ENCODE measurements around the gene SMCO1.

Gene SMCO1

GRCh38 chr3:196499061-196499460, 16.1 kb downstream of the SMCO1 start:
- no peak overlapping the region for H4K5ac ChIP-seq (ENCODE audit: low read length)
- peaks cover 9% of the 10 kb centered on the region for H3K79me1 ChIP-seq (ENCODE audit: low read length)
- no peak overlapping the region for H3K27ac ChIP-seq (ENCODE audit: low read depth, low read length)
- no peak overlapping the region for H3K23ac ChIP-seq (ENCODE audit: low read length)
- H3K18ac ChIP-seq (ENCODE audit: low read length): no peak overlapping the region
- H3K27me3 ChIP-seq (ENCODE audit: insufficient read depth, low read length, poor library complexity): no peaks in the 10 kb centered on the region
- H3K4me2 ChIP-seq (ENCODE audit: low read length): no peak overlapping the region
- no peak overlapping the region for H3K56ac ChIP-seq (ENCODE audit: low read length)
- H2AK5ac ChIP-seq (ENCODE audit: low read length): no peak overlapping the region
- WGBS (ENCODE audit: extremely low coverage, insufficient coverage, low lambda C conversion rate): no CpG with 5 or more reads among the region's 5 CpGs
- H3K4me1 ChIP-seq (ENCODE audit: control insufficient read depth, low read depth, low read length): peaks cover 3% of the 10 kb centered on the region
- H2BK5ac ChIP-seq (ENCODE audit: low read length): no peak overlapping the region
- no peak overlapping the region for H2BK15ac ChIP-seq (replicated peaks; ENCODE audit: low read depth)
- H4K8ac ChIP-seq (ENCODE audit: low read depth, low read length): no peak overlapping the region
- peaks cover 72% of the 10 kb centered on the region for H3K79me2 ChIP-seq (ENCODE audit: control insufficient read depth, insufficient read depth, low read length)
- no peak overlapping the region for H2BK120ac ChIP-seq (ENCODE audit: low read depth, low read length)
- DNase-seq: peak; percentile 16
- H3K4ac ChIP-seq (ENCODE audit: low read depth, low read length): no peak overlapping the region
- H3K36me3 ChIP-seq (ENCODE audit: control insufficient read depth, insufficient read depth, low read length): no peaks in the 10 kb centered on the region
- H3K9ac ChIP-seq (ENCODE audit: low read length): no peak overlapping the region
- H3K4me3 ChIP-seq (ENCODE audit: low read length): no peak overlapping the region

DNA sequence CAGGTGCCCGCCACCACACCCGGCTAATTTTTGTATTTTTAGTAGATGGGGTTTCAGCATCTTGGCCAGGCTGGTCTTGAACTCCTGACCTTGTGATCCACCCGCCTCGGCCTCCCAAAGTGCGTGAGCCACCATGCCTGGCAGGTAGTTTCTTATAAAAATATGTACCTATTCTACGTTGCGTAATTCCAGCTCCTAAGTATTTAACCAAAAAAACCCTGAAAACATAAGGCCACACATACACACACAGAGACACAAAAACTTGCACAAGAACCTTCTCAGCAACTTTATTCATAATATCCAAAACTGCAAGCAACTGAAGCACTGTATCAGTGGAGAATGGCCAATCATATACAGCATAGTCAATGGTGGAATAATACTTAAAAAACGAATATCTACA, 16.8 kb downstream of the SMCO1 start:
- H3K79me1 ChIP-seq (ENCODE audit: low read length): peaks cover 9% of the 10 kb centered on the region
- WGBS (ENCODE audit: extremely low coverage, insufficient coverage, low lambda C conversion rate): no CpG with 5 or more reads among the region's 8 CpGs
- H3K27ac ChIP-seq (ENCODE audit: low read depth, low read length): no peak overlapping the region

GRCh38 chr3:196496183-196496582, 19.0 kb downstream of the SMCO1 start:
- Histone ChIP-seq H3K56ac (ENCODE audit: low read length) (no peak overlapping the region), H3K4ac (ENCODE audit: low read depth, low read length) (no peak overlapping the region), H4K8ac (ENCODE audit: low read depth, low read length) (no peak overlapping the region), H3K27me3 (ENCODE audit: insufficient read depth, low read length, poor library complexity) (no peaks in the 10 kb centered on the region), H3K18ac (ENCODE audit: low read length) (no peak overlapping the region), H4K5ac (ENCODE audit: low read length) (no peak overlapping the region), H3K4me1 (ENCODE audit: control insufficient read depth, low read depth, low read length) (peaks cover 3% of the 10 kb centered on the region), H2BK15ac (replicated peaks; ENCODE audit: low read depth) (no peak overlapping the region), H3K9ac (ENCODE audit: low read length) (no peak overlapping the region), H2BK120ac (ENCODE audit: low read depth, low read length) (no peak overlapping the region), H3K36me3 (ENCODE audit: control insufficient read depth, insufficient read depth, low read length) (no peaks in the 10 kb centered on the region), H3K79me1 (ENCODE audit: low read length) (peaks cover 10% of the 10 kb centered on the region), H3K27ac (ENCODE audit: low read depth, low read length) (no peak overlapping the region), H3K4me2 (ENCODE audit: low read length) (no peak overlapping the region), H3K23ac (ENCODE audit: low read length) (no peak overlapping the region), H3K4me3 (ENCODE audit: low read length) (no peak overlapping the region), H2AK5ac (ENCODE audit: low read length) (no peak overlapping the region), H3K79me2 (ENCODE audit: control insufficient read depth, insufficient read depth, low read length) (peaks cover 73% of the 10 kb centered on the region), H2BK5ac (ENCODE audit: low read length) (no peak overlapping the region)
- no CpG with 5 or more reads among the region's 4 CpGs for WGBS (ENCODE audit: extremely low coverage, insufficient coverage, low lambda C conversion rate)
- no peak for DNase-seq

More for the DNA sequence above, 16.8 kb downstream of the SMCO1 start:
- Histone ChIP-seq H3K27me3 (ENCODE audit: insufficient read depth, low read length, poor library complexity) (no peaks in the 10 kb centered on the region), H3K4me3 (ENCODE audit: low read length) (no peak overlapping the region), H3K4ac (ENCODE audit: low read depth, low read length) (no peak overlapping the region), H2BK5ac (ENCODE audit: low read length) (no peak overlapping the region), H3K56ac (ENCODE audit: low read length) (no peak overlapping the region), H3K9ac (ENCODE audit: low read length) (no peak overlapping the region), H3K4me2 (ENCODE audit: low read length) (no peak overlapping the region), H3K23ac (ENCODE audit: low read length) (no peak overlapping the region), H3K36me3 (ENCODE audit: control insufficient read depth, insufficient read depth, low read length) (no peaks in the 10 kb centered on the region), H2AK5ac (ENCODE audit: low read length) (no peak overlapping the region), H3K18ac (ENCODE audit: low read length) (no peak overlapping the region), H2BK120ac (ENCODE audit: low read depth, low read length) (no peak overlapping the region), H4K8ac (ENCODE audit: low read depth, low read length) (no peak overlapping the region), H2BK15ac (replicated peaks; ENCODE audit: low read depth) (no peak overlapping the region), H3K79me2 (ENCODE audit: control insufficient read depth, insufficient read depth, low read length) (peaks cover 76% of the 10 kb centered on the region), H4K5ac (ENCODE audit: low read length) (no peak overlapping the region), H3K4me1 (ENCODE audit: control insufficient read depth, low read depth, low read length) (peaks cover 3% of the 10 kb centered on the region)
- no peak for DNase-seq

DNA sequence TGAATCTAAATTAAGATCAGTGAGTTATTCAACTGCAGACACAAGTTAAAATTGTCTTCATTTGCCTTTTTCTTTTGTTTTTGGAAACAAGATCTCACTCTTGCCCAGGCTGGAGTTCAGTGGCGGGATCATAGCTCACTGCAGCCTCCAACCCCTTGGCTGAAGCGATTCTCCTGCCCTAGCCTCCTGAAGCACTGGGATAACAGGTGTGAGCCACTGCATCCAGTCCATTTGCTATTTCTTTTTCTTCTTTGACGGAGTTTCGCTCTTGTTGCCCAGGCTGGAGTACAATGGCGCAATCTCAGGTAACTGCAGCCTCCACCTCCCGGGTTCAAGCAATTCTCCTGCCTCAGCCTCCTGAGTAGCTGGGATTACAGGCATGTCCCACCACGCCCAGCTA, 21.9 kb downstream of the SMCO1 start:
- Histone ChIP-seq H3K79me2 (ENCODE audit: control insufficient read depth, insufficient read depth, low read length) (peaks cover 55% of the 10 kb centered on the region), H2BK15ac (replicated peaks; ENCODE audit: low read depth) (no peak overlapping the region), H2AK5ac (ENCODE audit: low read length) (no peak overlapping the region), H3K4me3 (ENCODE audit: low read length) (no peak overlapping the region), H2BK120ac (ENCODE audit: low read depth, low read length) (no peak overlapping the region), H3K56ac (ENCODE audit: low read length) (no peak overlapping the region), H3K79me1 (ENCODE audit: low read length) (peaks cover 13% of the 10 kb centered on the region), H3K18ac (ENCODE audit: low read length) (no peak overlapping the region), H3K9ac (ENCODE audit: low read length) (no peak overlapping the region), H3K27ac (ENCODE audit: low read depth, low read length) (no peak overlapping the region), H4K5ac (ENCODE audit: low read length) (no peak overlapping the region), H3K36me3 (ENCODE audit: control insufficient read depth, insufficient read depth, low read length) (no peaks in the 10 kb centered on the region), H3K4me1 (ENCODE audit: control insufficient read depth, low read depth, low read length) (no peaks in the 10 kb centered on the region), H3K4me2 (ENCODE audit: low read length) (no peak overlapping the region), H2BK5ac (ENCODE audit: low read length) (no peak overlapping the region), H3K4ac (ENCODE audit: low read depth, low read length) (no peak overlapping the region), H3K27me3 (ENCODE audit: insufficient read depth, low read length, poor library complexity) (no peaks in the 10 kb centered on the region), H4K8ac (ENCODE audit: low read depth, low read length) (no peak overlapping the region), H3K23ac (ENCODE audit: low read length) (no peak overlapping the region)
- no peak for DNase-seq
- WGBS (ENCODE audit: extremely low coverage, insufficient coverage, low lambda C conversion rate): no CpG with 5 or more reads among the region's 7 CpGs

DNA sequence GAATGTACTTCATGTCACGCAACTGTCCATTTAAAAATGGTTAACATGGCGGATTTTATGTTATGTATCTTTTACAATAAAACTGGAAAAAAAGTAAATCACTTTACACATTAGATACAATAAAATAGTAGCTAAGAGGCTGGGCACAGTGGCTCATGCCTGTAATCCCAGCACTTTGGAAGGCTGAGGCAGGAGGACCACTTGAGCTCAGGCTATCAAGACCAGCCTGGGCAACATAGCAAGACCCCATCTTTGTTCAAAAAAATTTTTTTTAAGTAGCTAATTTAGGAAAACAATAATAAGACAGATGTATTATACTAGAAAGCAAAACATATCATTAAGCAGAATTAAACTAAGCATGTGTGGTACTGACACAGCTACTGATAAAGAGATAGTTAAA, 23.1 kb downstream of the SMCO1 start:
- Histone ChIP-seq H3K23ac (ENCODE audit: low read length) (no peak overlapping the region), H3K4me1 (ENCODE audit: control insufficient read depth, low read depth, low read length) (no peaks in the 10 kb centered on the region), H2BK120ac (ENCODE audit: low read depth, low read length) (no peak overlapping the region), H3K36me3 (ENCODE audit: control insufficient read depth, insufficient read depth, low read length) (peaks cover 3% of the 10 kb centered on the region), H3K79me2 (ENCODE audit: control insufficient read depth, insufficient read depth, low read length) (peaks cover 48% of the 10 kb centered on the region), H3K79me1 (ENCODE audit: low read length) (peaks cover 13% of the 10 kb centered on the region), H3K56ac (ENCODE audit: low read length) (no peak overlapping the region), H3K27ac (ENCODE audit: low read depth, low read length) (no peak overlapping the region), H3K18ac (ENCODE audit: low read length) (no peak overlapping the region), H3K4ac (ENCODE audit: low read depth, low read length) (no peak overlapping the region), H2AK5ac (ENCODE audit: low read length) (no peak overlapping the region), H3K27me3 (ENCODE audit: insufficient read depth, low read length, poor library complexity) (no peaks in the 10 kb centered on the region), H2BK5ac (ENCODE audit: low read length) (no peak overlapping the region), H3K4me2 (ENCODE audit: low read length) (no peak overlapping the region), H4K8ac (ENCODE audit: low read depth, low read length) (no peak overlapping the region), H3K4me3 (ENCODE audit: low read length) (no peak overlapping the region), H4K5ac (ENCODE audit: low read length) (no peak overlapping the region), H3K9ac (ENCODE audit: low read length) (no peak overlapping the region), H2BK15ac (replicated peaks; ENCODE audit: low read depth) (no peak overlapping the region)
- no peak for DNase-seq
- no CpG with 5 or more reads among the region's 2 CpGs for WGBS (ENCODE audit: extremely low coverage, insufficient coverage, low lambda C conversion rate)

GRCh38 chr3:196489747-196490146, 25.4 kb downstream of the SMCO1 start:
- H2BK120ac ChIP-seq (ENCODE audit: low read depth, low read length): no peak overlapping the region
- no peak overlapping the region for H3K4me2 ChIP-seq (ENCODE audit: low read length)
- H4K5ac ChIP-seq (ENCODE audit: low read length): no peak overlapping the region
- WGBS (ENCODE audit: extremely low coverage, insufficient coverage, low lambda C conversion rate): no CpG with 5 or more reads among the region's 10 CpGs
- H2BK15ac ChIP-seq (replicated peaks; ENCODE audit: low read depth): no peak overlapping the region
- peaks cover 6% of the 10 kb centered on the region for H3K36me3 ChIP-seq (ENCODE audit: control insufficient read depth, insufficient read depth, low read length)
- H3K4me3 ChIP-seq (ENCODE audit: low read length): no peak overlapping the region
- H4K8ac ChIP-seq (ENCODE audit: low read depth, low read length): no peak overlapping the region
- H2BK5ac ChIP-seq (ENCODE audit: low read length): no peak overlapping the region
- DNase-seq: no peak
- H3K23ac ChIP-seq (ENCODE audit: low read length): no peak overlapping the region
- H3K9ac ChIP-seq (ENCODE audit: low read length): no peak overlapping the region
- H3K56ac ChIP-seq (ENCODE audit: low read length): no peak overlapping the region
- no peaks in the 10 kb centered on the region for H3K4me1 ChIP-seq (ENCODE audit: control insufficient read depth, low read depth, low read length)
- no peaks in the 10 kb centered on the region for H3K27me3 ChIP-seq (ENCODE audit: insufficient read depth, low read length, poor library complexity)
- no peak overlapping the region for H2AK5ac ChIP-seq (ENCODE audit: low read length)
- H3K4ac ChIP-seq (ENCODE audit: low read depth, low read length): peak overlapping the region; percentile 16
- H3K27ac ChIP-seq (ENCODE audit: low read depth, low read length): no peak overlapping the region
- H3K79me1 ChIP-seq (ENCODE audit: low read length): peaks cover 8% of the 10 kb centered on the region
- H3K79me2 ChIP-seq (ENCODE audit: control insufficient read depth, insufficient read depth, low read length): peaks cover 32% of the 10 kb centered on the region
- H3K18ac ChIP-seq (ENCODE audit: low read length): no peak overlapping the region

Data from mesendoderm (in vitro differentiated cells).